Dedifferentiated amniotic fluid mesenchymal stem cell (primary cell): ENCODE data around the gene CDH4.

Experiments used
- DNase-seq: peaks from one replicate; pipeline ENCODE4 v3.0.0-alpha.2; 2016; ENCODE audit errors: extremely low spot score

Gene CDH4

GRCh38 chr20:61281286-61281795, 29.3 kb downstream of the CDH4 start:
- no peak for DNase-seq

- DNase-seq, result no peak
Observed at GRCh38 chr20:61284752-61285151, 32.7 kb downstream of the CDH4 start.

GRCh38 chr20:61285152-61285645, 33.1 kb downstream of the CDH4 start:
- no peak for DNase-seq

GRCh38 chr20:61285691-61286090, 33.6 kb downstream of the CDH4 start:
- DNase-seq, result no peak

GRCh38 chr20:61287583-61288275, 35.7 kb downstream of the CDH4 start:
- no peak for DNase-seq

GRCh38 chr20:61288331-61288784, 36.3 kb downstream of the CDH4 start:
- DNase-seq, result no peak

GRCh38 chr20:61289166-61289565, 37.1 kb downstream of the CDH4 start:
- DNase-seq, result no peak

- no peak for DNase-seq
Observed at GRCh38 chr20:61290721-61291120, 38.7 kb downstream of the CDH4 start.

- no peak for DNase-seq
Observed at GRCh38 chr20:61291166-61291829, 39.2 kb downstream of the CDH4 start.

GRCh38 chr20:61292391-61292790, 40.3 kb downstream of the CDH4 start:
- DNase-seq, result no peak

GRCh38 chr20:61292821-61293612, 41.0 kb downstream of the CDH4 start:
- DNase-seq, result no peak

GRCh38 chr20:61293951-61294350, 41.9 kb downstream of the CDH4 start:
- no peak for DNase-seq

GRCh38 chr20:61295249-61295648, 43.2 kb downstream of the CDH4 start:
- DNase-seq, result no peak

- no peak for DNase-seq
Observed at GRCh38 chr20:61295682-61296628, 43.9 kb downstream of the CDH4 start.

- DNase-seq, result no peak
Observed at GRCh38 chr20:61296629-61297019, 44.6 kb downstream of the CDH4 start.

GRCh38 chr20:61297491-61297890, 45.4 kb downstream of the CDH4 start:
- no peak for DNase-seq

- no peak for DNase-seq
Observed at GRCh38 chr20:61297986-61298385, 45.9 kb downstream of the CDH4 start.

GRCh38 chr20:61298661-61299060, 46.6 kb downstream of the CDH4 start:
- no peak for DNase-seq

- no peak for DNase-seq
Observed at GRCh38 chr20:61299104-61299503, 47.0 kb downstream of the CDH4 start.

GRCh38 chr20:61299618-61300017, 47.6 kb downstream of the CDH4 start:
- DNase-seq, result no peak

GRCh38 chr20:61300293-61300692, 48.2 kb downstream of the CDH4 start:
- no peak for DNase-seq
